ENCODE results near the gene DLG1. TPM values are rescaled to one million over a fixed set of nuclear protein-coding genes. Genes with fewer than 3 reads are reported as not detected.
A peak's percentile ranks its signal among the peaks of the same experiment; 100 is the strongest.

The DLG1 gene
- total RNA-seq, 1 experiment from 2014 or later, result 81.2 TPM

GRCh38 chr3:197031315-197032285 lies 266.8 kb downstream of the DLG1 start:
- DNase-seq (ENCODE audit: low read depth in 1 of 2, low spot score in 2 of 2), result peak; percentile 86
- Histone ChIP-seq H3K27me3 (replicated peaks) (peaks cover 13% of the 10 kb centered on the region), H3K36me3 (no peaks in the 10 kb centered on the region), H3K4me3 (no peak overlapping the region), H3K4me1 (replicated peaks) (peaks cover 25% of the 10 kb centered on the region), H3K9me3 (replicated peaks) (no peaks in the 10 kb centered on the region), H3K27ac (peak overlapping the region; percentile 54)

- Histone ChIP-seq H3K27me3 (replicated peaks) (peaks cover 4% of the 10 kb centered on the region; the same call in 1 of the 2 replicates), H3K4me1 (replicated peaks) (peaks cover 23% of the 10 kb centered on the region), H3K9me3 (replicated peaks) (no peaks in the 10 kb centered on the region), H3K36me3 (no peaks in the 10 kb centered on the region), H3K27ac (no peak overlapping the region), H3K4me3 (no peak overlapping the region)
- no peak for DNase-seq (ENCODE audit: low read depth in 1 of 2, low spot score in 2 of 2)
These were observed 267.8 kb downstream of the DLG1 start for GRCh38 chr3:197030379-197031314.

- Histone ChIP-seq H3K27ac (no peak within 1 kb of the TSS), H3K9me3 (replicated peaks) (no peaks in the 10 kb centered on the region), H3K36me3 (no peaks in the 10 kb centered on the region), H3K4me3 (peak within 1 kb of the TSS; percentile 48), H3K27me3 (replicated peaks) (no peaks in the 10 kb centered on the region), H3K4me1 (replicated peaks) (peaks cover 23% of the 10 kb centered on the region)
- peak; percentile 58 to 67 for DNase-seq (ENCODE audit: low read depth in 1 of 2, low spot score in 2 of 2)
These were observed 268.8 kb downstream of the DLG1 start, which contains the start of gene MELTF for GRCh38 chr3:197029511-197030167. TSS of gene MELTF (minus strand) at chr3:197029817. CDS start at chr3:197029702, 115 bp downstream.

- Histone ChIP-seq H3K4me1 (replicated peaks) (peaks cover 23% of the 10 kb centered on the region), H3K27me3 (replicated peaks) (no peaks in the 10 kb centered on the region), H3K4me3 (peak overlapping the region; percentile 48), H3K9me3 (replicated peaks) (no peaks in the 10 kb centered on the region), H3K36me3 (no peaks in the 10 kb centered on the region), H3K27ac (no peak overlapping the region)
- DNase-seq (ENCODE audit: low read depth in 1 of 2, low spot score in 2 of 2), result no peak
These were observed 269.5 kb downstream of the DLG1 start for GRCh38 chr3:197028728-197029510.

DNA sequence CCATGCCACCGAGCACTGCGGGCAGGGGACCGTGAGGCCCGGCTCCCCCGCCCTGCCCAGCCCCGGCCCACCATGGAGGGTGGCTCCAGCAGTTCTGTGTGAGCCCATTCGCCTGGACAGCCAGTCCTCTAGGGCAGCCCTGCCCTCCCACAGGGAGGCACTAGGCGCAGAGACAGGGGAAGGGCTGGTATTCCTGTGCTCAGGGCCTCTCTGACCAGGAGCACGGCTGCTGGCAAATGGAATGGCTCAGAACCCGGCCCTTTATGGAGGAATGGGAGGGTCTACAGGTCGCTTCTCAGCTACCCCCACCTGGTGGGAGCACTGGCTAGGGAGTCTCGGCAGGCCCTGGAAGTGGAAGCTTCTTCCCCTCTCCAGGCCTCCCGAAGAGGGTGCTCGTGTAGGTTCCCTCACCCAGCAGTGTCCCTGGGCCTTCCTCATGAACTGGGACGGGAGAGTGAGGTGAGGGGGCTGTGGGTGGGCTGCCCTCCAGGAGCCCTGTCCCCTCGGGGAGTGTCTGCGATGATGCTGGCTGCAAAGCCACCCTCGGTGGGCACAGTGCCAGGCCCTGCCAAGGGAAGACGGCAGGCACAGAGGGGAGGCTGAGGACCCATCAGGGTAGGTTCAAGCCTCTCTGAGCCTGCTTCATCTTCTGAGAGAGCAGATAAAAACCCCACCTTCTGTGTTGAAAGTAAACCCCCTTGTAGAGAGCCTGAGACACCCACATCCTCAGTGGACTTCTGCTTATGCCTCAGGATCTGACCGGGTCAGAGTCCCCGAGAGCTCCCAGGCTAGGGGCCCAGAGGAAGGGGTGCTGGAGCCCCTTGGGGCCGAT lies 270.3 kb downstream of the DLG1 start:
- H3K4me1 ChIP-seq (replicated peaks), result peaks cover 23% of the 10 kb centered on the region
- H3K36me3 ChIP-seq, result no peaks in the 10 kb centered on the region
- H3K4me3 ChIP-seq, result no peak overlapping the region
- no peak for DNase-seq (ENCODE audit: low read depth in 1 of 2, low spot score in 2 of 2)
- no peaks in the 10 kb centered on the region for H3K9me3 ChIP-seq (replicated peaks)
- H3K27me3 ChIP-seq (replicated peaks), result no peaks in the 10 kb centered on the region
- no peak overlapping the region for H3K27ac ChIP-seq

- Histone ChIP-seq H3K9me3 (replicated peaks) (no peaks in the 10 kb centered on the region), H3K36me3 (no peaks in the 10 kb centered on the region)
- no peak for DNase-seq (ENCODE audit: low read depth in 1 of 2, low spot score in 2 of 2)
These were observed 271.1 kb downstream of the DLG1 start for GRCh38 chr3:197027151-197027895.

GRCh38 chr3:197026481-197026866 lies 271.9 kb downstream of the DLG1 start:
- Histone ChIP-seq H3K27ac (no peak overlapping the region), H3K27me3 (replicated peaks) (no peaks in the 10 kb centered on the region), H3K4me3 (no peak overlapping the region), H3K4me1 (replicated peaks) (peaks cover 17% of the 10 kb centered on the region), H3K9me3 (replicated peaks) (no peaks in the 10 kb centered on the region), H3K36me3 (no peaks in the 10 kb centered on the region)
- no peak for DNase-seq (ENCODE audit: low read depth in 1 of 2, low spot score in 2 of 2)

More at GRCh38 chr3:197027151-197027895, 271.1 kb downstream of the DLG1 start:
- peaks cover 23% of the 10 kb centered on the region for H3K4me1 ChIP-seq (replicated peaks)
- no peak overlapping the region for H3K4me3 ChIP-seq
- H3K27me3 ChIP-seq (replicated peaks), result no peaks in the 10 kb centered on the region
- H3K27ac ChIP-seq, result no peak overlapping the region

DNA sequence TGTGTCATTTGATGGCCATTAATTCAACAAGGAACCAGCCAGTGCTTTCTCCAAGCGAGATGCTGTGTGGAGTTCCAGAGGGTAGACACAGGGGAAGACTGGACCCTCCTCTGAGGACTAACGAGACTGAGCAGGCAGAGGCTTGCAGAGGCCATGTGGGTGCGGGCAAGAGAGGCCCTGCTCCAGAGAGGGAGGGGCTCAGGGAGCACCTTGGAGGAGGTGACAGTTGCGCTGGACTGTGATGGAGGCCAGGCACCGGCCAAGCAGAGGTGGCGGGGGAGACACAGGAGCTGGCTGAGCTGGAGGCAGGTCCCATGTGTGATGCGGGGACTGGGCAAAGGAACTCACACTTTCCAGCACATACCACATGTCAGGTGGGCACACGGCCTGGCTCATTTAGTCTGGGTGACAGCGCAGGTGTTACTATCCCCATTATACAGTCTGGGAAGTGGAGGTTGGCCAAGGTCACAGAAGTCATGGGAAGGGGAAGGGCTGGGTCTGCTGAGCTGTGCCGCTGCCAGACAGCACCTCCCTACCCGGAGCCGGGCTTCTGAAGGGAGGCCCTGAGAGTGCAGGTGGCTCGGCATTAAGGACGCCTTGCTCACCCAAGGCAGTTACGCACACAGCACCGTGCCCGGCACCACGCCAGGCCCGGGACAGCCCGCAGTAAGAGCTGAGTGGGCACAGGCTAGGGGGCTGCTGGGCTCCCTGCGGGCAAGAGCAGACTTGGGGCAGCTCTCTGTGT lies 272.5 kb downstream of the DLG1 start:
- H3K9me3 ChIP-seq (replicated peaks), result no peaks in the 10 kb centered on the region
- H3K27ac ChIP-seq, result no peak overlapping the region
- no peaks in the 10 kb centered on the region for H3K27me3 ChIP-seq (replicated peaks)
- DNase-seq (ENCODE audit: low read depth in 1 of 2, low spot score in 2 of 2), result no peak
- no peaks in the 10 kb centered on the region for H3K36me3 ChIP-seq
- no peak overlapping the region for H3K4me3 ChIP-seq
- H3K4me1 ChIP-seq (replicated peaks), result peaks cover 11% of the 10 kb centered on the region

DNA sequence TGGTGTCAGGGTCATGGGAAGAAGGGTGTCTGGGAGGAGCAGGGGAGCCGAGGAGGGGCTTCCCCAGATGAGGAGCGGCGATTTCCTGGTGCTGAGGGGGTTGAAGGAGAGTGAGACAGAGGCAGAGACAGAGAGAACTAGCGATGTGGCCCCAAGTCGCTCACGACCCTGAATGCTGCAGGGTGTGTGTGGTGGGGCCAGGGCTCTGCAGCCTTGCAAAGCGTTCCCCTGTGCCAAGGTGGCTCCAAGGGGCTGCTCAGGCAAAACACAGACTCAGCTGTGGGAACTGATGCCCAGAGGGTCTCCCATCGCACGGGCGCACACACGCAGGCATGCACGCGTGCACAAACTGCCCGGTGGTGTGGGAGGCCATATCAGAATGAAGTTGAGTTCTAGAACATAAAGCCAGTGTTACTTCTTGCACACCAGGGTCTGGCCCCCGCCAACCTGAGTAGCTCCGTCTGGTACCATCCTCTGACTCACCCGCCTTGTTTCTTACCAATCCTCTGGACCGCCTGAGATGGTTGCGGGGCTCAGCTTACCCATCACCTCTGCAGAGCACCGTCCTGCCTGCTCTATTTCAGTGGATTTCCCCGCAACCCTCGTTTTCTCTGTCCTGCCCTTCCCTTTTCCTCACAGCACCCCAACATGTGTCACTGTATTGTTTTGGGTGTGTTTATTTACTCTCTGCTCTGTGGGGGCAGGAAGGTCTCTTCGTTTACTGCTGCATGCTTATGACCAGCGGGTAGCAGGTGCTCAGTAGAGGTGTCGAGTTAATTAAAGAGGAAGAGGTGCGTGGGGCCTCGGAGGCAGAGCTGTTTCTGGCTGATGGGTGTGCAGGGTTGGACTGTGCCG lies 273.3 kb downstream of the DLG1 start:
- H3K4me1 ChIP-seq (replicated peaks), result peaks cover 6% of the 10 kb centered on the region; the same call in 1 of the 2 replicates
- no peaks in the 10 kb centered on the region for H3K27me3 ChIP-seq (replicated peaks)
- DNase-seq (ENCODE audit: low read depth in 1 of 2, low spot score in 2 of 2), result no peak
- H3K4me3 ChIP-seq, result no peak overlapping the region
- H3K36me3 ChIP-seq, result no peaks in the 10 kb centered on the region
- no peaks in the 10 kb centered on the region for H3K9me3 ChIP-seq (replicated peaks)
- H3K27ac ChIP-seq, result no peak overlapping the region

DNA sequence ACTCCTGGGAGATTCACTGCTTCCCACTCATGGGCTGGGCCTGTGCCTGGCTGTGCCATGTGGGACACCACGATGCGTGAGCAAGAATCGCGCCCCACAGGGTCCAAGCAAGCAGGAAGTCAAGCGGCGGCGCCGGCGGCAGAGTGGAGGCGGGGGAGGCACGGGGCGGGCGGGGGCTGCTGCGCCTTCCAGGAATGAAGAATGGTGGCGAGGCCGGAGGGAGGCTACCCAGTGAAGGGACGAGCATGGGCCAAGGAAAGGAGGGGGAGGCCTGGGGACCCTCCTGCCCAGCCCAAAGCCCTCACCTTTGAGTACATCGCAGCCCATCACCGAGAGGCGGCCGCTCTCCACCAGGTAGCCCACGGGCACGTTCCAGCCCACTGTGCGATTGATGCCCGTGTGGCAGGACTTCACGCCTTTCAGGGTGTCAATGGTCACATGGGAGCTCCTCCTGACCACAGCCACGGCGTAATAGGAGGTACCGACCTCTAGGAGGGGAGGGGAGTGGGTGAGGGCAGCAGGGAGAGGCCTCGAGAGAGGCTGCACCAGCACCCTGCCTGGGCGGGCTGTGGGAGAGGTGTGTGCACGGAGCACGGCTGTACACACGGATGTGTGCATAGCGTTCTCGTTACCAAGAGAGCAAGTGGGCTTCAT lies 274.3 kb downstream of the DLG1 start:
- Histone ChIP-seq H3K36me3 (no peaks in the 10 kb centered on the region), H3K4me1 (replicated peaks) (peaks cover 2% of the 10 kb centered on the region; the same call in 1 of the 2 replicates), H3K27ac (no peak overlapping the region), H3K4me3 (no peak overlapping the region), H3K27me3 (replicated peaks) (no peaks in the 10 kb centered on the region), H3K9me3 (replicated peaks) (no peaks in the 10 kb centered on the region)
- DNase-seq (ENCODE audit: low read depth in 1 of 2, low spot score in 2 of 2), result no peak

Data from SJSA1 (cell line).